Keratinocyte (primary cell): ENCODE measurements around the gene ZFYVE21.

ENCODE experiments used
- EZH2 ChIP-seq: IDR thresholded peaks from one replicate; pipeline ENCODE4 v1.6.1; 2012; ENCODE audit warnings: inconsistent platforms, mild to moderate bottlenecking, low read length, moderate library complexity
- TF ChIP-seq, protein P1 (sequence below), 3 experiments: IDR thresholded peaks in 1 of 3; conservative IDR thresholded peaks in 1 of 3; optimal IDR thresholded peaks in 1 of 3; 2 replicates in 2 of 3; 3 replicates in 1 of 3; pipeline versions ENCODE3 to v1.5.1; 2011; ENCODE audit warnings: low read length in 3 of 3, mild to moderate bottlenecking in 3 of 3, moderate library complexity in 2 of 3, control low read depth in 1 of 3, inconsistent platforms in 1 of 3; ENCODE audit not compliant: insufficient read depth in 2 of 3; ENCODE audit errors: extremely low read depth in 1 of 3

DNA sequence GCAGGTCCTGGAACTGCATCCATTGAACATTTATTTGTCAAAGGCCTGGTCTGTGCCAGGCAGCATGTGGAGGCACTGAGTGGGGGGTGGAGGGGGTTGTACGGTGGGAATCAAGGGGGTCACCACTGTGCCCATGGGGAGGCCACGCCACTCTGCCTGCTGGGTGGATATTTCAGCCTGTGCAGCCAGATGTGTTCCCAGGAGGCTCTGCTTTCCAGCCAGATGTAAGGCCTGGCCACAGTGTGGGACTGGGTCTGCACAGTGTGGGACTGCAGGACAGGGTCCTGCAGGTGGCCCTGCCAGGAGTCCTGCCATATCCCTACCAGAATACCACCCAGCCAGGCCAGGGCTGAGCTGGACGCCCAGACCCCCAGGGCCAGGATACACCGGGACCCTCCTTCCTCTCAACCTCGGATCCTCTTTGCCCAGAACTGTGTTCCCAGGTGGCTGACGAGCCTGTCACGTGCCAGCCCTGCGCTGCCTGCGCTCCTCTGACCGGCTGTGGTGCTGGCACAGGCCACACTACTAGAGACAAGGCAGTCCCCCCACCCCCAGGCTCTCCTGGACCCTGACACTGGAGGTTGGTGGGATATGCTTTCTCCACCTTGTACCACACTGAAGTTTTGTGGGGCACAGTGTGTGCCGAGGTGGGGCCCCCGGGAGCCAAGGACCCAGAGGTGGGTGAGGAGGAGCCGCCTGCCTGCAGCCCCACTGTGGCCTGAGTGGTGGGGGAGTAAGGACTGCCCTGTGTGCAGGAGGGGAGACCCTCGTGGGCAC is 17.8 kb upstream of the ZFYVE21 start:
- TF ChIP-seq, protein P1, sequence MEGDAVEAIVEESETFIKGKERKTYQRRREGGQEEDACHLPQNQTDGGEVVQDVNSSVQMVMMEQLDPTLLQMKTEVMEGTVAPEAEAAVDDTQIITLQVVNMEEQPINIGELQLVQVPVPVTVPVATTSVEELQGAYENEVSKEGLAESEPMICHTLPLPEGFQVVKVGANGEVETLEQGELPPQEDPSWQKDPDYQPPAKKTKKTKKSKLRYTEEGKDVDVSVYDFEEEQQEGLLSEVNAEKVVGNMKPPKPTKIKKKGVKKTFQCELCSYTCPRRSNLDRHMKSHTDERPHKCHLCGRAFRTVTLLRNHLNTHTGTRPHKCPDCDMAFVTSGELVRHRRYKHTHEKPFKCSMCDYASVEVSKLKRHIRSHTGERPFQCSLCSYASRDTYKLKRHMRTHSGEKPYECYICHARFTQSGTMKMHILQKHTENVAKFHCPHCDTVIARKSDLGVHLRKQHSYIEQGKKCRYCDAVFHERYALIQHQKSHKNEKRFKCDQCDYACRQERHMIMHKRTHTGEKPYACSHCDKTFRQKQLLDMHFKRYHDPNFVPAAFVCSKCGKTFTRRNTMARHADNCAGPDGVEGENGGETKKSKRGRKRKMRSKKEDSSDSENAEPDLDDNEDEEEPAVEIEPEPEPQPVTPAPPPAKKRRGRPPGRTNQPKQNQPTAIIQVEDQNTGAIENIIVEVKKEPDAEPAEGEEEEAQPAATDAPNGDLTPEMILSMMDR (optimal IDR thresholded peaks at IDR 0.05 in 1 of 3, IDR thresholded peaks at IDR 0.05 in 1 of 3, conservative IDR thresholded peaks at IDR 0.05 in 1 of 3; ENCODE audit: extremely low read depth in 1 of 3, insufficient read depth in 2 of 3, low read length in 3 of 3): no peak
- no peak for TF ChIP-seq EZH2
